H9 (cell line): Measurements from ENCODE around the gene OSBPL10. TPM values are rescaled to one million over a fixed set of nuclear protein-coding genes. Genes with fewer than 3 reads are reported as not detected.

Experiments
- DNase-seq: peaks from one replicate; pipeline ENCODE4 v3.0.0-alpha.2; 2017
- H2AFZ ChIP-seq: one replicate; pipeline ENCODE4 v1.6.1; 2013; ENCODE audit warnings: mild to moderate bottlenecking, low read length, control low read depth, moderate library complexity
- H2AK5ac ChIP-seq: 2 replicates; pipeline ENCODE4 v1.6.1; 2013; ENCODE audit warnings: low read length, control low read depth, mixed read lengths; ENCODE audit not compliant: insufficient read length
- H2BK120ac ChIP-seq: one replicate; pipeline ENCODE4 v1.6.1; 2013; ENCODE audit warnings: low read depth, mild to moderate bottlenecking, low read length, control low read depth, inconsistent platforms; ENCODE audit not compliant: poor library complexity, severe bottlenecking
- H2BK12ac ChIP-seq: 2 replicates; pipeline ENCODE4 v1.6.1; 2013; ENCODE audit warnings: low read length, control low read depth, mixed read lengths, low read depth; ENCODE audit not compliant: insufficient read length
- H2BK15ac ChIP-seq: 2 replicates; pipeline ENCODE4 v1.6.1; 2013; ENCODE audit warnings: low read depth, low read length, control low read depth
- H2BK20ac ChIP-seq: one replicate; pipeline ENCODE4 v1.6.1; 2013; ENCODE audit warnings: low read depth, mild to moderate bottlenecking, low read length, control low read depth, inconsistent platforms; ENCODE audit not compliant: poor library complexity, severe bottlenecking
- H2BK5ac ChIP-seq: 2 replicates; pipeline ENCODE4 v1.6.1; 2013; ENCODE audit warnings: low read length, control low read depth, mixed read lengths; ENCODE audit not compliant: insufficient read length
- H3K14ac ChIP-seq: 2 replicates; pipeline ENCODE4 v1.6.1; 2013; ENCODE audit warnings: low read length, control low read depth; ENCODE audit not compliant: insufficient read depth
- H3K18ac ChIP-seq: 2 replicates; pipeline ENCODE4 v1.6.1; 2013; ENCODE audit warnings: low read depth, mild to moderate bottlenecking, mixed read lengths, low read length, control low read depth; ENCODE audit not compliant: insufficient read length
- H3K23ac ChIP-seq: 2 replicates; pipeline ENCODE4 v1.6.1; 2013; ENCODE audit warnings: low read length, control low read depth, mixed read lengths, low read depth; ENCODE audit not compliant: insufficient read length
- H3K23me2 ChIP-seq: 2 replicates; pipeline ENCODE4 v1.6.1; 2013; ENCODE audit warnings: low read depth, mild to moderate bottlenecking, mixed read lengths, low read length, control low read depth; ENCODE audit not compliant: insufficient read length, poor library complexity, severe bottlenecking
- H3K27ac ChIP-seq: 2 replicates; pipeline ENCODE4 v1.5.1; 2013; ENCODE audit warnings: low read length, control low read depth, mixed read lengths, low read depth; ENCODE audit not compliant: insufficient read length
- H3K27me3 ChIP-seq: 2 replicates; pipeline ENCODE4 v1.6.1; 2013; ENCODE audit warnings: low read length, control low read depth, inconsistent platforms; ENCODE audit not compliant: insufficient read depth
- H3K4ac ChIP-seq: 2 replicates; pipeline ENCODE4 v1.6.1; 2013; ENCODE audit warnings: low read depth, mild to moderate bottlenecking, control low read depth, inconsistent platforms, low read length, moderate library complexity
- H3K4me1 ChIP-seq: 2 replicates; pipeline ENCODE4 v1.6.1; 2013; ENCODE audit warnings: low read length, control low read depth, inconsistent platforms; ENCODE audit not compliant: insufficient read depth
- H3K4me2 ChIP-seq: 2 replicates; pipeline ENCODE4 v1.6.1; 2013; ENCODE audit warnings: low read length, control low read depth, mixed read lengths; ENCODE audit not compliant: insufficient read length, insufficient read depth
- H3K56ac ChIP-seq: 2 replicates; pipeline ENCODE4 v1.6.1; 2013; ENCODE audit warnings: low read depth, mild to moderate bottlenecking, mixed read lengths, low read length, control low read depth; ENCODE audit not compliant: insufficient read length
- H3K79me1 ChIP-seq: 2 replicates; pipeline ENCODE4 v1.6.1; 2013; ENCODE audit warnings: low read depth, mild to moderate bottlenecking, moderate library complexity, low read length, control low read depth, inconsistent platforms; ENCODE audit not compliant: insufficient read depth, poor library complexity, severe bottlenecking
- H3K79me2 ChIP-seq: 2 replicates; pipeline ENCODE4 v1.6.1; 2013; ENCODE audit warnings: low read length, control low read depth, inconsistent platforms; ENCODE audit not compliant: insufficient read depth
- H3K9ac ChIP-seq: 2 replicates; pipeline ENCODE4 v1.6.1; 2013; ENCODE audit warnings: low read length, control low read depth, mixed read lengths; ENCODE audit not compliant: insufficient read length; ENCODE audit errors: extremely low read depth
- H3K9me3 ChIP-seq: one replicate; pipeline ENCODE4 v1.6.1; 2013; ENCODE audit warnings: low read depth, low read length, inconsistent platforms; ENCODE audit not compliant: control insufficient read depth
- H3T11ph ChIP-seq: one replicate; pipeline ENCODE4 v1.6.1; 2013; ENCODE audit warnings: mild to moderate bottlenecking, low read length, control low read depth, inconsistent platforms
- H4K20me1 ChIP-seq: one replicate; pipeline ENCODE4 v1.6.1; 2013; ENCODE audit not compliant: control insufficient read depth, insufficient read length, insufficient read depth
- H4K5ac ChIP-seq: 2 replicates; pipeline ENCODE4 v1.6.1; 2013; ENCODE audit warnings: low read depth, mild to moderate bottlenecking, mixed read lengths, low read length, control low read depth; ENCODE audit not compliant: insufficient read length
- H4K8ac ChIP-seq: replicated peaks from 2 replicates; pipeline ENCODE4 v1.6.1; 2013; ENCODE audit warnings: low read length, control low read depth, mixed read lengths, low read depth; ENCODE audit not compliant: insufficient read length
- H4K91ac ChIP-seq: 2 replicates; pipeline ENCODE4 v1.6.1; 2013; ENCODE audit warnings: low read depth, mild to moderate bottlenecking, moderate library complexity, mixed read lengths, low read length, control low read depth; ENCODE audit not compliant: insufficient read length
- H3K27ac Mint-ChIP-seq, 3 experiments: 2 replicates in 2 of 3; 3 replicates in 1 of 3; pipeline ENCODE4 v1.8.0; 2020 to 2021; ENCODE audit warnings: mixed read lengths in 3 of 3, mild to moderate bottlenecking in 1 of 3, moderate library complexity in 1 of 3
- H3K27me3 Mint-ChIP-seq: 2 replicates; pipeline ENCODE4 v1.8.0; 2021; ENCODE audit warnings: low read depth, mild to moderate bottlenecking, moderate library complexity, mixed read lengths
- H3K36me3 Mint-ChIP-seq, 3 experiments: 2 replicates in 2 of 3; 3 replicates in 1 of 3; pipeline ENCODE4 v1.8.0; 2020 to 2021; ENCODE audit warnings: low read depth in 3 of 3, mixed read lengths in 3 of 3; ENCODE audit not compliant: insufficient read depth in 1 of 3
- H3K4me1 Mint-ChIP-seq, 2 experiments: 2 replicates each; pipeline ENCODE4 v1.8.0; 2020; ENCODE audit warnings: mixed read lengths in 2 of 2
- H3K4me3 Mint-ChIP-seq, 2 experiments: 2 replicates in 1 of 2; 3 replicates in 1 of 2; pipeline ENCODE4 v1.8.0; 2020 to 2021; ENCODE audit warnings: mild to moderate bottlenecking in 2 of 2, mixed read lengths in 2 of 2, moderate library complexity in 1 of 2
- H3K9me3 Mint-ChIP-seq, 2 experiments: 2 replicates in 1 of 2; 3 replicates in 1 of 2; pipeline ENCODE4 v1.8.0; 2020; ENCODE audit warnings: mild to moderate bottlenecking in 2 of 2, mixed read lengths in 2 of 2, moderate library complexity in 1 of 2
- CTCF ChIP-seq: fragments of 200-600 bp; sonication (generic); conservative IDR thresholded peaks from 3 replicates; pipeline ENCODE4 v1.8.0; 2021; ENCODE audit warnings: antibody characterized with exemption, mild to moderate bottlenecking
- WGBS: extraction: QIAGEN DNeasy Blood & Tissue Kit; methylation state at CpG from one replicate; pipeline ENCODE4 v1.1.7; 2013; ENCODE audit warnings: missing lambda C conversion rate, low lambda C conversion rate, mixed read lengths; ENCODE audit not compliant: insufficient read length; ENCODE audit errors: extremely low coverage; 5-methylcytosine and 5-hydroxymethylcytosine counted together
- total RNA-seq: library from RNA; stranded (reverse); gene quantifications from 2 replicates; pipeline ENCODE4 v1.2.1, GENCODE V29; 2021

The OSBPL10 gene
- total RNA-seq, 1 experiment from 2014 or later, result 42.7 TPM

- DNase-seq, result no peak
- H2AK5ac ChIP-seq, result no peak overlapping the region
- no peak overlapping the region for H3K18ac ChIP-seq
- H3K9ac ChIP-seq, result no peak overlapping the region
- peaks cover 0 to 11% (median 2%) of the 10 kb centered on the region in 3 experiments; a peak in 2 of 7 replicates for H3K36me3 Mint-ChIP-seq
- H4K8ac ChIP-seq, result no peak overlapping the region
- H3K9me3 Mint-ChIP-seq, result no peaks in the 10 kb centered on the region
- H3K4me2 ChIP-seq, result no peak overlapping the region
- H2BK120ac ChIP-seq, result no peak overlapping the region
- no peak overlapping the region for H2BK5ac ChIP-seq
- H3K27me3 ChIP-seq, result no peaks in the 10 kb centered on the region
- no CpG with 5 or more reads among the region's 4 CpGs for WGBS
- no peak overlapping the region for H3K27ac ChIP-seq
- no peak overlapping the region for H3K56ac ChIP-seq
- H3K79me1 ChIP-seq, result no peaks in the 10 kb centered on the region
- H4K5ac ChIP-seq, result no peak overlapping the region
- H3K23me2 ChIP-seq, result no peaks in the 10 kb centered on the region
- no peak overlapping the region for H2BK15ac ChIP-seq
- no peak overlapping the region for H2BK12ac ChIP-seq
- no peak overlapping the region for H2AFZ ChIP-seq
- no peak overlapping the region for H3K4me3 Mint-ChIP-seq
- H2BK20ac ChIP-seq, result no peak overlapping the region
- TF ChIP-seq CTCF, result no peak
- no peaks in the 10 kb centered on the region for H3K9me3 ChIP-seq
- H4K91ac ChIP-seq, result no peak overlapping the region
- H3K23ac ChIP-seq, result no peak overlapping the region
- no peaks in the 10 kb centered on the region for H3K27me3 Mint-ChIP-seq
- no peak overlapping the region for H3K4ac ChIP-seq
- H3K14ac ChIP-seq, result no peak overlapping the region
- peak overlapping the region in 1 of 3 experiments; percentile 76; a peak in 1 of 7 replicates for H3K27ac Mint-ChIP-seq
- H3K4me1 Mint-ChIP-seq, result peaks cover 46 to 49% of the 10 kb centered on the region in 2 experiments
- peaks cover 22% of the 10 kb centered on the region for H3K4me1 ChIP-seq
- no peak overlapping the region for H3T11ph ChIP-seq
- no peaks in the 10 kb centered on the region for H4K20me1 ChIP-seq
- peaks cover 24% of the 10 kb centered on the region; the same call in 1 of the 2 replicates for H3K79me2 ChIP-seq
Measured at GRCh38 chr3:31966978-31967591, 14.0 kb downstream of the OSBPL10 start.
